GM10266 (cell line): Measurements from ENCODE around the gene COX11.

Source experiments
- DNase-seq: peaks from one replicate; pipeline ENCODE4 v3.0.0; 2012; ENCODE audit errors: extremely low spot score
- TF ChIP-seq, protein P1 (sequence below): IDR thresholded peaks from 2 replicates; pipeline ENCODE4 v1.5.1; 2012; ENCODE audit warnings: mild to moderate bottlenecking, low read depth; ENCODE audit not compliant: control insufficient read depth, insufficient read depth; ENCODE audit errors: missing control alignments

COX11 gene

GRCh38 chr17:54977744-54978143 lies 9.3 kb upstream of the COX11 start:
- TF ChIP-seq, protein P1, sequence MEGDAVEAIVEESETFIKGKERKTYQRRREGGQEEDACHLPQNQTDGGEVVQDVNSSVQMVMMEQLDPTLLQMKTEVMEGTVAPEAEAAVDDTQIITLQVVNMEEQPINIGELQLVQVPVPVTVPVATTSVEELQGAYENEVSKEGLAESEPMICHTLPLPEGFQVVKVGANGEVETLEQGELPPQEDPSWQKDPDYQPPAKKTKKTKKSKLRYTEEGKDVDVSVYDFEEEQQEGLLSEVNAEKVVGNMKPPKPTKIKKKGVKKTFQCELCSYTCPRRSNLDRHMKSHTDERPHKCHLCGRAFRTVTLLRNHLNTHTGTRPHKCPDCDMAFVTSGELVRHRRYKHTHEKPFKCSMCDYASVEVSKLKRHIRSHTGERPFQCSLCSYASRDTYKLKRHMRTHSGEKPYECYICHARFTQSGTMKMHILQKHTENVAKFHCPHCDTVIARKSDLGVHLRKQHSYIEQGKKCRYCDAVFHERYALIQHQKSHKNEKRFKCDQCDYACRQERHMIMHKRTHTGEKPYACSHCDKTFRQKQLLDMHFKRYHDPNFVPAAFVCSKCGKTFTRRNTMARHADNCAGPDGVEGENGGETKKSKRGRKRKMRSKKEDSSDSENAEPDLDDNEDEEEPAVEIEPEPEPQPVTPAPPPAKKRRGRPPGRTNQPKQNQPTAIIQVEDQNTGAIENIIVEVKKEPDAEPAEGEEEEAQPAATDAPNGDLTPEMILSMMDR: no peak

GRCh38 chr17:54976316-54976715 lies 7.9 kb upstream of the COX11 start:
- no peak for DNase-seq
- TF ChIP-seq, protein P1: no peak

More at GRCh38 chr17:54977744-54978143, 9.3 kb upstream of the COX11 start:
- no peak for DNase-seq

DNA sequence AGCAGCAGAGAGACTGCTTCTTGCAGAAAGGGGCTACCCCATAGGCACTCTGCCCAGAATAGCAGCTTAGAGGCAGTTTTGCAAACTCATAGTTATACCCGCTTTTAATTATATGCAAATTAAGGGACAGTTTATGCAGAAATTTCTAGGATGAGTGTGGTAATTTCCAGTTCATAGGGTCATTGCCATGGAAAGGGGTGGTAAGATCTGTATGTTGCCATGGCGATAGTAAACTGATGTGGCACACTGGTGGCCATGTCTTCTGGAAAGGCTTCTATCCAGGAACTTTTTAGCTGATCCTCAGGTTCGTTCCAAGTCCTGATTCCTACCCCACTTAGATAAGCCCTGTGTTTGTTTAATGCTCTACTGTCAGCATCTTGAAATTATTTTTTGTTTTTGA lies 6.3 kb upstream of the COX11 start:
- TF ChIP-seq, protein P1: no peak
- no peak for DNase-seq

DNA sequence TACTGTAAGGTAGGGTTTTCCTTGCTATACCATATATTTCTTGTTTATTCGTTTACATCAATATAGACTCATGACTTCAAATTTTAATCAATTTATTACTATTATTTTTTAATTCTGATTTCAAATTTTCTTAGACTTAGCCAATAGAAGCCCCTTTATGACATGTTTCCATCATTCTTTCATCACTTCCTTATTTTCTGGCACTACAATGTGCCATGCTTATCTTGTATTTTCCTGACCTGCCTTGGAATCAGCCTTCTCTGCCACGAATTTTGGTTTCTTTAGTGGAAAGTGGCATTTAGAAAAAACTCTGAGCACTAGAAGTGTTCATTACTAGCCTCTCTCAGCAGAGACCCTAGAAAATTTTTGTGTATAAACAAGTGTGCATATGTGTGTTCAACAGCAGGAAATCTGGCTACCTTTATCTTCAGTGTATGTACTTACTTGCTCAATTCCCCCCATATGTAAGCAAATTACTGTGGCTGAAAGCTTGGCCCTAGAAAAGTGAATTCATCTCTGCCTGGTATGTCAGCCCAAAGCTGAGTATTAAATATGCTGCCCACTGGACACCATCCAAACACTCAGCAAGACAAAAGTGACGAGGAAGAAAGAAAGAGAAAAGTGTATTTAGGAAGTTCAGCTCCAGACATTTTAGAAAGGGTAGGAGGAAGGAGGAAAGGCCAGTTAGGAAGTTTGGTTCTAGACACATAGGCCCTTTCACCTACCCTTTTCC lies 4.1 kb upstream of the COX11 start:
- TF ChIP-seq, protein P1: no peak
- no peak for DNase-seq

- TF ChIP-seq, protein P1: no peak
- DNase-seq: no peak
Measured at GRCh38 chr17:54971901-54972300, 3.4 kb upstream of the COX11 start.

- TF ChIP-seq, protein P1: no peak
- DNase-seq: no peak
Measured at GRCh38 chr17:54971147-54971546, 2.7 kb upstream of the COX11 start.
